ENCODE measurements around the gene FNDC1.

- TF ChIP-seq POLR2AphosphoS5 (IDR thresholded peaks at IDR 0.05; ENCODE audit: low read depth, low read length) (no peak), SIN3A (IDR thresholded peaks at IDR 0.05; ENCODE audit: borderline replicate concordance, insufficient read depth, low read length) (no peak), REST (IDR thresholded peaks at IDR 0.05; ENCODE audit: insufficient read depth in 1 of 2, low read depth in 2 of 2, low read length in 2 of 2) (no peak), FOXP2 (optimal IDR thresholded peaks at IDR 0.05; ENCODE audit: borderline replicate concordance, extremely low read depth, extremely low read length, insufficient read depth) (no peak)
Measured at GRCh38 chr6:159168536-159169192, 536 bp upstream of the FNDC1 start.

Data from PFSK-1 (cell line).